HG03159 (cell line): ENCODE measurements around the gene PROX2.
A peak's percentile ranks its signal among the peaks of the same experiment; 100 is the strongest.

Experiments
- ATAC-seq: cut with Tn5 transposase; IDR thresholded peaks from one replicate; pipeline ENCODE4 v1.9.1; 2021; ENCODE audit warnings: mild to moderate bottlenecking, moderate library complexity; ENCODE audit not compliant: unreplicated experiment

The PROX2 gene

GRCh38 chr14:74852922-74853530 is 22.9 kb downstream of the PROX2 start:
- ATAC-seq: no peak

DNA sequence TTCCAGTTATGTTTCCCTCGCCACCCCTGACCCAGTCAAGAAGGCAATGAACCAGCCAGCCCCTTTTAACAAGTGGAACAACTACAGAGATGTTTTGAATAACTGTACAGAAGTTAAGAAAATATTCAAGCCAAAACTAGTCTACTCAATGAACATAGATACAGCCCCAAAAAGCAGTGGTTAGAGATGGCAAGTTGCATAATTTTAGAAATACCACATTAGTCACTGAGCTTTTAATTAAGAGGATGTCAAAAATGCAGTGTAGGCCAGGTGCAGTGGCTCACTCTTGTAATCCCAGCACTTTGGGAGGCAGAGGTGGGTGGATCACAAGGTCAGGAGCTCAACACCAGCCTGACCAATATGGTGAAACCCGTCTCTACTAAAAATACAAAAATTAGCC is 27.2 kb downstream of the PROX2 start:
- ATAC-seq: no peak

DNA sequence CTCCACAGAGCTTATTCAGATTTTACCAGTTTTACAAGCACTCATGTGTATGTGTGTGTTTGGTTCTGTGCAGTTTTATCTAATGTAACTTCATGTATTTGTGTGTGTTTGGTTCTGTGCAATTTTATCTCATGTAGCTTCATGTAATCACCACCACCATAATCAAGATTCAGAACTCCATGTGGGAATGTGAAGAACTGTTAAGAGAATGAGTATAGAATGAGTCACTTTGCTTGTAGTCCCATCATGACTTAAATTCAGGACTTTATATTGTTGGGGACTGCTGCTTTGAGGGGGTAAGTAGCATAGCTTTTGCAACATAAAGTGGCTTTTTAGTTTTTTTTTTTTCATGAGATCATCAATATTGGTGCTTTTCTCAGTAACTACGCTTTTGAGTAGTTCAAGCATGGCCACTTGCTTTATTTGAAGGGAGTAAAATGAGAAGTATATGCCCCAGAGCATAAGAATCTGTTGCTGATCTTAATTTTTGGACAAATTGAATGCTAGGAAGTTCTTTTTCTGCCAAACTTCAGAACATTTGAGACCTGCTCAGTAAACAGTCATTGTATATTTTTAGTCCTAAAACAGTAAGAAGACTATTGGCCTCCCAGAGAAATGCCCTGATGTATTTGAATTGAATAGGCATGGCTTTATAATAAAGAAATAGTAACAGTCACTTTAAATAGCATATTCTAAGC is 28.8 kb downstream of the PROX2 start:
- ATAC-seq: no peak

- ATAC-seq: no peak
Measured at GRCh38 chr14:74846168-74846567, 29.8 kb downstream of the PROX2 start.

DNA sequence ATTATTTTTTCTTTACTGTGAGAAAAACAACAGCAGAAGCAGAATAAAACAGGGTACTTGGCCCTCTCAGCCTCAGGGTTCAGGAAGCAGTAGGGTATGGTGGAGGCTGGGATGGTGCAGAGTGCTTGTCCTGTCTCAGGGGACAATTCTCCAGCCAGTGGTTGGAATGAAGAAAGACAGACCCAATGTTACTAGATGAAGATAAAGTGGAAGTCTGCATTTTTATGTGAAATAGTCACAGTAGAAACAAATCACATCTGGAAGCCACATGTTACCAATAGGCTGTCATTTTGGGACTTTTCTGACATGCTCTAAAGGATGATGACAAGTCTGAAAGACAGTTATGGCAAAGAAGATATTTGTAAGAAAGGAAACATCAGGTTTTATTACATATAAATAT is 32.3 kb downstream of the PROX2 start:
- ATAC-seq: no peak

DNA sequence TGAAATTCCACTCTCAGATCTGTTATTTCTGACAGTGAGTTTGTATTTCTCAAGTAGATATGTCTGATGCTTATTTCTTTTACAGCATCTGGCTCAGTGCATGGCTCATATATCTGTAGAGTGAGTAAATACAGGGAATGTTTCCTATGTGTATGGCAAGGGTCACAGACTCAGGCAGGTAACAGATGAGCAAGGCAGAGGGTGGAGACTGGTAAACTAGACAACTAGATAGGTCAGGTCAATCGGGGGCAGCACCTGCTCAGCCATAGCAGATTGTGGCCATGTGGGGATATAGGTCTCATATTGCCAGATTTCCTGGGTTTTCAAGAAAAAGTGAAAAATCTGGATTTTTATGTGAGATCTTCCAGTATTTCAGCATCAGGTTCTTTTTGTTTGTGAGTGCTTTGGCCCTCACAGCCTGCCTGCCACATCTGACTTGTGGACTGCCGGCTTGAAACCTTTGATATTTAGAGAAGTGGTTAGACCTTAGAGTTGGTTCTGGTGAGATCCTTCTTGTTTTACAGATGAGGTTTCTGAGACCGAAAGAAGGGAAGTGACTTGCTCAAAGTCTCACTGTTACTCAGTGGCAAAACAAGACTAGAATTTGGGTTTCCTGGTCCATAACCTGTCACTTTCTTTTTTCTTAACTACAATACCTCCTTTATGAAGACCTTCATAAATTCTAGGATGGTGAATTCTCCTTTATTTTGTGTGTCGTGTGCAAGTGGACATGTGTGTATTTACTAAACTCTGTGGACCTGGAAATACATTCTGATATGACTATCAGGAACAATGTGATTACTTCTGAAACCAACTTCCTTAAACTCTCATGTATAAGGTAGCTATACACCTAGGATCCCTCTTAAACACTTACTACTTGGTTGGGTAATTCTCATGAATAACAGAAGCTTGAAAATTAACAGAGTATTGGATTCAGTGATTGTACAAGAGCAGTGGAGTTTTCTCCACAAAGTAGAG is 34.4 kb downstream of the PROX2 start:
- ATAC-seq: peak; percentile 75

DNA sequence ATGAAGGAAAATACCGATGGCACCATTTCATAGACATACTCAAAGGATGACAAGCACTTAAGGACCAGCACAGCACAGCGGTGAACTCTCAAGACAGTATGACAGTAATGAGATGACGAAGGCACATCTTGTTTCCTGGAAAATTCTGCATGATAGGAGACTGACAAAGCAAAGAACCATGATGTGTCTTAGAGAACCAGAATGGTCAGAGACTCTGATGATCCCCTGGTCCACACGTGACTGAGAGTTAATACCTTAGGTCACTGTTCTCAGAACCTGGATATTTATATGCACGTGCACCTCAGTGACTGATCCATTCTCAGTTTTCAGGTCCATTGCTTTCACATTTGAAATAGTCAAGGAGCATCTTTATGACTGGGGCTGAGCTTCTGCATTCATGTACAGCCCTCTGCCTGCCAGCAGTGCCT is 35.3 kb downstream of the PROX2 start:
- ATAC-seq: peak; percentile 58

DNA sequence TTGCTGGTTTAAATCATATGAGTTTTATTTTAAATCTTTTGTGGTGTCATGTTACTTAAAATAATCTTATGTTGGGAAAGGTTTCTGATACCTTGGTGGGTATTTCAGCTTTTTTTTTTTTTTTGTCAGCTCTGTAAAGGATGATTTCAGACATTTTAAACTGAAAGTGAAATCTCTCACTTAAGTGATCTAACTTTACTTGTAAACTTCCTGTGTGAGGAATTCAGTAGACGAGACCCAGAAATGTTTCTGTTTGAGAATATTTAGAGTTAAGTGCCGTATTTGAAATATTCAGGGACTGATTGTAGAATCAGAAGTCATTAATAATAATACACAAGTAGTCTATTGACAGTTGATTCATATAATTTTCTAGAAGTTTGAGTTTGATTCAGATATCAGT is 37.8 kb downstream of the PROX2 start:
- no peak for ATAC-seq

GRCh38 chr14:74836251-74836960 is 39.5 kb downstream of the PROX2 start:
- no peak for ATAC-seq

- no peak for ATAC-seq
Measured at GRCh38 chr14:74835645-74836250, 40.2 kb downstream of the PROX2 start.

- no peak for ATAC-seq
Measured at GRCh38 chr14:74834692-74835392, 41.1 kb downstream of the PROX2 start.

DNA sequence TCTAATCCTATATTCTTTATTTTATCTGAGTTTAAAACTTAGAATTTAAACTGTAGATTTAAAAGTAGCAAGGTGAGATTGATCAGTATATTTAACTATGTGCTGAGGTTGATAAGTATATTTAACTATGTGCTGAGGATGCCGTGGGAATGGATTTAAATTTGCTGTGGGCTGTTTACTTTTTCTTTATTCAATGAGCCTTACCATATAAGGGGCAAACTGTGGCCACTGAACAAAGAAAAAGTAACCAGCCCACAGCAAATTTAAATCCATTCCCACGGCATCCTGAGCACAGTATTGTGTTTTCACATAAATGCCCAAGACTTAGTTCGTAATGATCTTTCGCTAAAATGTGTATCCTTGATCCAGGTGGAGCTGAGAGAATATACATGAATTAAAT is 43.1 kb downstream of the PROX2 start:
- no peak for ATAC-seq

- ATAC-seq: no peak
Measured at GRCh38 chr14:74829251-74829650, 46.7 kb downstream of the PROX2 start.

- no peak for ATAC-seq
Measured at GRCh38 chr14:74826574-74826973, 49.4 kb downstream of the PROX2 start.
